Prostate gland (tissue), 2 donors: ENCODE data around the gene NOVA1. TPM values are rescaled to one million over a fixed set of nuclear protein-coding genes. Genes with fewer than 3 reads are reported as not detected.
"Not testable (repeated sequence)": the region's sequence is repeated elsewhere in the genome, so short reads cannot be mapped to it uniquely, and the experiment has no call there.

Experiments
- DNase-seq: peaks from one replicate; pipeline ENCODE4 v3.0.0-alpha.2; 2019; ENCODE audit warnings: low spot score
- H3K27ac ChIP-seq, 2 donors: fragments of 200-600 bp; sonication (generic); 2 replicates each; pipeline ENCODE4 v1.5.1; 2017 to 2019
- H3K27me3 ChIP-seq: fragments of 200-600 bp; sonication (generic); replicated peaks from 2 replicates; pipeline ENCODE4 v1.5.1; 2019; ENCODE audit not compliant: insufficient read depth
- H3K36me3 ChIP-seq, 2 donors: fragments of 200-600 bp; sonication (generic); 1 replicate in 1 of 2; 2 replicates in 1 of 2; pipeline versions ENCODE4 v1.5.1 to v1.8.1; 2017 to 2019
- H3K4me1 ChIP-seq: fragments of 200-600 bp; sonication (generic); replicated peaks from 2 replicates; pipeline ENCODE4 v1.5.1; 2019
- H3K4me3 ChIP-seq, 2 donors: fragments of 200-600 bp; sonication (generic); 2 replicates each; pipeline ENCODE4 v1.5.1; 2017 to 2019
- H3K9me3 ChIP-seq: fragments of 200-600 bp; sonication (generic); 2 replicates; pipeline ENCODE4 v1.5.1; 2017
- POLR2A ChIP-seq: fragments of 450-650 bp; IDR thresholded peaks from one replicate; pipeline ENCODE4 v1.6.1; 2016; ENCODE audit warnings: antibody characterized with exemption, mild to moderate bottlenecking
- POLR2AphosphoS5 ChIP-seq: sonication (generic); formaldehyde crosslinking; IDR thresholded peaks from one replicate; pipeline ENCODE4 v1.6.1; 2017; ENCODE audit warnings: antibody characterized with exemption
- WGBS: methylation state at CpG from one replicate; pipeline ENCODE4 v1.1.5; 2018; 5-methylcytosine and 5-hydroxymethylcytosine counted together
- intact Hi-C: fragments of 100-400 bp; cut with DNase I; formaldehyde crosslinking; loops from one replicate; pipeline ENCODE4 v1.14.2; 2022
- total RNA-seq, 2 donors: library from RNA; depleted of rRNA; stranded (reverse); fragments of >200 nt; gene quantifications; one replicate each; pipeline ENCODE4 v1.1.0, GENCODE V29; 2016
- TF ChIP-seq, protein P1 (sequence below), 4 experiments: fragments of 200-600 bp in 2 of 4; fragments of 450-650 bp in 2 of 4; sonication (generic) in 2 of 4; IDR thresholded peaks; 1 replicate in 3 of 4; 2 replicates in 1 of 4; pipeline ENCODE4 v1.5.1; 2016 to 2019; ENCODE audit warnings: antibody characterized with exemption in 4 of 4, mild to moderate bottlenecking in 2 of 4, moderate library complexity in 2 of 4

NOVA1 gene, protein sequence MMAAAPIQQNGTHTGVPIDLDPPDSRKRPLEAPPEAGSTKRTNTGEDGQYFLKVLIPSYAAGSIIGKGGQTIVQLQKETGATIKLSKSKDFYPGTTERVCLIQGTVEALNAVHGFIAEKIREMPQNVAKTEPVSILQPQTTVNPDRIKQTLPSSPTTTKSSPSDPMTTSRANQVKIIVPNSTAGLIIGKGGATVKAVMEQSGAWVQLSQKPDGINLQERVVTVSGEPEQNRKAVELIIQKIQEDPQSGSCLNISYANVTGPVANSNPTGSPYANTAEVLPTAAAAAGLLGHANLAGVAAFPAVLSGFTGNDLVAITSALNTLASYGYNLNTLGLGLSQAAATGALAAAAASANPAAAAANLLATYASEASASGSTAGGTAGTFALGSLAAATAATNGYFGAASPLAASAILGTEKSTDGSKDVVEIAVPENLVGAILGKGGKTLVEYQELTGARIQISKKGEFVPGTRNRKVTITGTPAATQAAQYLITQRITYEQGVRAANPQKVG
- total RNA-seq = 1 to 10 TPM; 1.8 to 8.1 TPM

DNA sequence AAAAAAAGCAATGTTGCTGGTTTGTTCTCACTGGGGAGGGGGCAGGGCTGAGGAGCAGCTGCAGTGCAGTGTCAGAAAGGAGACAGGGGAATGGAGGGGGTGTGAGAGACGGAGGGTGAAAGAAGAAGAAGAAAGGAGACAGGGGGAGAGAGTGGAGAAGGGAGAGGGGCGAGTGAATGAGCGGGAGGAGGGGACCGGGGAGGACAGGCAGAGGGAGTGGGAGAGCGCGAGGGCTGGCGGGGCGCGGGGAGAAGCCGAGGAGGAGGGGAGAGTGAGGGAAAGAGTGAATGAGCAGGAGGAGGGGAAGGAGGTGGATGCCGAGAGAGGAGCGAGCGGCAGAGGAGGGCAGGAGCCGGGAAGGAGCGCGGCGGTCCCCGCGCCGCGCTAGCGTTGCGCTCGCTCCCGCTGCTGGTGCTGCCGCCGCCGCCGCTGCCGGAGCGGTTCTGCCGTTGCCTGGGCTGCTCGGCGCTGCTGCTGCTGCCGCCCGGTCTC is at the start of gene NOVA1:
Gene NOVA1 (minus strand): TSS at position 445 of the 492 bp plus-strand sequence. CDS start 597 bp downstream, outside the sequence.
- Histone ChIP-seq H3K27me3 (no peaks in the 10 kb centered on the region), H3K36me3 (no peaks in the 10 kb centered on the region), H3K27ac (peak within 1 kb of the TSS; percentile 71 to 82), H3K9me3 (no peaks in the 10 kb centered on the region), H3K4me3 (peak within 1 kb of the TSS; percentile 44 to 56), H3K4me1 (no peaks in the 10 kb centered on the region)
- TF ChIP-seq, protein P1, sequence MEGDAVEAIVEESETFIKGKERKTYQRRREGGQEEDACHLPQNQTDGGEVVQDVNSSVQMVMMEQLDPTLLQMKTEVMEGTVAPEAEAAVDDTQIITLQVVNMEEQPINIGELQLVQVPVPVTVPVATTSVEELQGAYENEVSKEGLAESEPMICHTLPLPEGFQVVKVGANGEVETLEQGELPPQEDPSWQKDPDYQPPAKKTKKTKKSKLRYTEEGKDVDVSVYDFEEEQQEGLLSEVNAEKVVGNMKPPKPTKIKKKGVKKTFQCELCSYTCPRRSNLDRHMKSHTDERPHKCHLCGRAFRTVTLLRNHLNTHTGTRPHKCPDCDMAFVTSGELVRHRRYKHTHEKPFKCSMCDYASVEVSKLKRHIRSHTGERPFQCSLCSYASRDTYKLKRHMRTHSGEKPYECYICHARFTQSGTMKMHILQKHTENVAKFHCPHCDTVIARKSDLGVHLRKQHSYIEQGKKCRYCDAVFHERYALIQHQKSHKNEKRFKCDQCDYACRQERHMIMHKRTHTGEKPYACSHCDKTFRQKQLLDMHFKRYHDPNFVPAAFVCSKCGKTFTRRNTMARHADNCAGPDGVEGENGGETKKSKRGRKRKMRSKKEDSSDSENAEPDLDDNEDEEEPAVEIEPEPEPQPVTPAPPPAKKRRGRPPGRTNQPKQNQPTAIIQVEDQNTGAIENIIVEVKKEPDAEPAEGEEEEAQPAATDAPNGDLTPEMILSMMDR (IDR thresholded peaks at IDR 0.05) = no peak
- TF ChIP-seq POLR2A = no peak
- no peak for TF ChIP-seq POLR2AphosphoS5
- intact Hi-C loops = no loop called here
- no peak for DNase-seq
- under 1% methylated on average over 35 of the region's 36 CpGs for WGBS

DNA sequence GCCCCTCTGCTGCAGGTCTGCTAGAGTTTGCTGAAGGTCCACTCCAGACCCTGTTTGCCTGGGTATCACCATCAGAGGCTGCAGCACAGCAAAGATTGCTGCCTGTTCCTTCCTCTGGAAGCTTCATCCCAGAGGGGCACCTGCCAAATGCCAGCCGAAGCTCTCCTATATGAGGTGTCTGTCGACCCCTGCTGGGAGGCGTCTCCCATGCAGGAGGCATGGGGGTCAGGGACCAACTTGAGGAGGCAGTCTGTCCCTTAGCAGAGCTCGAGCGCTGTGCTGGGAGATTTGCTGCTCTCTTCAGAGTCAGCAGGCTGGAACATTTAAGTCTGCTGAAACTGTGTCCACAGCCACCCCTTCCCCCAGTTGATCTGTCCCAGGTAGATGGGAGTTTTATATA is 47.2 kb upstream of the NOVA1 start:
- H3K27me3 ChIP-seq, H3K27ac ChIP-seq, DNase-seq, intact Hi-C loops, H3K36me3 ChIP-seq, H3K9me3 ChIP-seq, H3K4me3 ChIP-seq, H3K4me1 ChIP-seq: not testable (repeated sequence)
- WGBS = 80% methylated on average over 5 of the region's 5 CpGs

DNA sequence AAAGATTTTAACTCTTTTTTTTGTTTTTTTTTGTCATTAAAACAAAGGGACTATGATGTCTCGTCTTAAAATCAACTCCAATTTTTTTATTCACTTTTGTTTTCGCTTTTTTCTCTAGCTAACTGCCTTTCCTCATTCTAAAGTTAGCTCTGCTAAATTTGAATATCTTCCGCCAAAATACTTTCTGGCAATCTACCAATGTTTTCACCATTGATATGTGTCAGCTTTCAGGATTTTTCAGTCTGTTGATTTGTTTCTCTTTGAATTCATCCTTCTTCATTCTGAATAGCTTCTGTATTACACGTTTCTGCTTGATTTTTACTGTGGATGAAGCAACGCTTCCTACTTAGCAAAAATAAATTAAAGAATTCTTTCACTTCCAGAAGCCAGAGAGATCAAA is 38.7 kb upstream of the NOVA1 start:
- DNase-seq = no peak
- no peaks in the 10 kb centered on the region for H3K36me3 ChIP-seq
- no peaks in the 10 kb centered on the region for H3K4me1 ChIP-seq
- 34% methylated on average over 5 of the region's 5 CpGs for WGBS
- no peak overlapping the region for H3K4me3 ChIP-seq
- no peaks in the 10 kb centered on the region for H3K9me3 ChIP-seq
- no peak overlapping the region for H3K27ac ChIP-seq
- intact Hi-C loops = no loop called here
- no peaks in the 10 kb centered on the region for H3K27me3 ChIP-seq
- no peak for TF ChIP-seq POLR2A
- TF ChIP-seq, protein P1 (IDR thresholded peaks at IDR 0.05) = no peak
- TF ChIP-seq POLR2AphosphoS5 = no peak

DNA sequence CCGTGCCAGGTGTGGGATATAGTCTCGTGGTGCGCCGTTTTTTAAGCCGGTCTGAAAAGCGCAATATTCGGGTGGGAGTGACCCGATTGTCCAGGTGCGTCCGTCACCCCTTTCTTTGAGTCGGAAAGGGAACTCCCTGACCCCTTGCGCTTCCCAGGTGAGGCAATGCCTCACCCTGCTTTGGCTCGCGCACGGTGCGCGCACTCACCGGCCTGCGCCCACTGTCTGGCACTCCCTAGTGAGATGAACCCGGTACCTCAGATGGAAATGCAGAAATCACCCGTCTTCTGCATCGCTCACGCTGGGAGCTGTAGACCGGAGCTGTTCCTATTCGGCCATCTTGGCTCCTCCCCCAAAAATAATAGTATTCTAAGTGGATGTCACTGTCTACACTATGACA is 37.1 kb upstream of the NOVA1 start:
- H3K9me3 ChIP-seq, H3K27me3 ChIP-seq, H3K27ac ChIP-seq, H3K4me1 ChIP-seq, intact Hi-C loops, DNase-seq, H3K36me3 ChIP-seq, H3K4me3 ChIP-seq: not testable (repeated sequence)
- WGBS = 91% methylated on average over 25 of the region's 25 CpGs

DNA sequence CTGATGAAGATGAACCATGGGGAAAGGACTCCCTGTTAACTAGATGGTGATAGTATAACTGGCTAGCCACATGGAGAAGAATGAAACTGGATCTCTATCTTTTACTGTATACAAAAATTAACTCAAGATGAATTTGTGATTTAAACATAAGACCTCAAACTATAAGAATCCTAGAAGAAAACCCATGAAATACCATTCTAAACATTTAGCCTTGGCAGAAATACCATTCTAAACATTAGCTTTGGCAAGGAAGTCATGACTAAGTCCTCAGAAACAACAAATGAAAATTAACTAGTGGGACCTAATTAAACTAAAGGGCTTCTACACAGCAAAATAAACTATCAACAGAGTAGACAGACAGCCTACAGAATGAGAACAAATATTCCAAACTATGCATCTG is 28.4 kb upstream of the NOVA1 start:
- no peaks in the 10 kb centered on the region for H3K36me3 ChIP-seq
- TF ChIP-seq, protein P1 (IDR thresholded peaks at IDR 0.05) = no peak
- TF ChIP-seq POLR2AphosphoS5 (no peak), POLR2A (no peak)
- H3K9me3 ChIP-seq = no peaks in the 10 kb centered on the region
- DNase-seq = no peak
- no peaks in the 10 kb centered on the region for H3K27me3 ChIP-seq
- no peak overlapping the region for H3K27ac ChIP-seq
- no peak overlapping the region for H3K4me3 ChIP-seq
- intact Hi-C loops = no loop called here
- H3K4me1 ChIP-seq = no peaks in the 10 kb centered on the region

DNA sequence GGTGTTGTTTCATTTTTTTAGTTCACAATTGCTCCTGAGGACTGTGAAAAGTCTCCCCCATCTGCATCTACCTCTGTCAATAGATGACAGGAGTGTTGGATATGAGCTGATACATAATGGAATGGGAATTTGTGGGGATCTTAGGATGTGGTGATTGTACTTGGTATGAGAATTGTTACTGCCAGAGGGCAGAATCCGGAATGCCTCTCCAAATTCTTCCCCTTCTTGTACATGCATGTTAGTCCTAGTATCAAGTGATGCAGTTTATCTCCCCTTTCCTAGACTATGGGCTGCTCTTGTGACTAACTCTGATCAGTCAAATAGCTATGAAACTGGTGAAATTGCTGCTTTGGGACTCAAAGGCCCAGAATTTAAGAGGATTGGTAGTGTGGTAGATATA is 24.8 kb upstream of the NOVA1 start:
- TF ChIP-seq, protein P1 (IDR thresholded peaks at IDR 0.05) = no peak
- TF ChIP-seq POLR2A (no peak), POLR2AphosphoS5 (no peak)
- no peak overlapping the region for H3K4me3 ChIP-seq
- intact Hi-C loops = no loop called here
- no peaks in the 10 kb centered on the region for H3K36me3 ChIP-seq
- H3K9me3 ChIP-seq = no peaks in the 10 kb centered on the region
- H3K27me3 ChIP-seq = no peaks in the 10 kb centered on the region
- H3K4me1 ChIP-seq = no peaks in the 10 kb centered on the region
- no peak for DNase-seq
- H3K27ac ChIP-seq = no peak overlapping the region
- 73% methylated on average over 1 of the region's 1 CpG for WGBS
